HG02973 (cell line): ENCODE data around the gene MAPK8.
A peak's percentile ranks its signal among the peaks of the same experiment; 100 is the strongest.

Experiments used
- ATAC-seq: cut with Tn5 transposase; IDR thresholded peaks from one replicate; pipeline ENCODE4 v1.9.1; 2021; ENCODE audit warnings: moderate library complexity; ENCODE audit not compliant: unreplicated experiment

Gene MAPK8

DNA sequence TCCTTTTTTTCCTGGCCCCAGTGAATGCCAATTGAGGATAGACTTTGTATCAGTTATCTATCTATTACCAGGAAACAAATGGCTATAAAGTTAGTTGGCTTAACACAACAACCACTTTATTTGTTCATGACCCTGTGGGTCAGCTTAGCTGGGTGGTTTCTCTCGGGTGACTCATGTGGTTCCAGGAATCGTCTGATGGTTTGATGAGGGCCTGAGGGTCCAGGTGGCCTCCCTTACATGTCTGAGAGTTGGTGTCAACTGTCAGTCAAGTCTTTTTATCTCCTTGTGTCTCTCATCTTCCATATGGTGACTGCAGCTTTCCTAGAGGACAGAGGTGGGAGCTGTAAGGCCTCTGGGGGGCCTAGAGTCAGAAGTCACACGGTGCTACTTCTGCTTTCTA, 15.3 kb upstream of the MAPK8 start:
- ATAC-seq: no peak

GRCh38 chr10:48292616-48293015, 13.9 kb upstream of the MAPK8 start:
- no peak for ATAC-seq

DNA sequence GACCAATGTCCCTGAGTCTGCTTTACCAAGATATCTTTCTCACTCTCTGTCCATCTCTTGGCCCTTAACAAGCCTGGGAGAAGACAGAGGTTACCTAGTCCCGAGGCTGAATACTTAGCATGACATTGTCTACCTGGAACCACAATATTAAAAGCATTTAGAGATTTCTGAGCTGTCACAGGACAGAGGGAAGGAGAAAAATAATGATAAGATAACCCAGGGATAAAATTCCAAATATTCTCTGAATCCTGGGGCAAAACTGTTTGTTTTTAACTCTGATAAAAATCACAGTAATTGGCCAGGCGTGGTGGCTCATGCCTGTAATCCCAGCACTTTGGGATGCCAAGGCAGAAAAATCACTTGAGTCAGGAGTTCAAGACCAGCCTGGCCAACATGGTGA, 12.0 kb upstream of the MAPK8 start:
- no peak for ATAC-seq

DNA sequence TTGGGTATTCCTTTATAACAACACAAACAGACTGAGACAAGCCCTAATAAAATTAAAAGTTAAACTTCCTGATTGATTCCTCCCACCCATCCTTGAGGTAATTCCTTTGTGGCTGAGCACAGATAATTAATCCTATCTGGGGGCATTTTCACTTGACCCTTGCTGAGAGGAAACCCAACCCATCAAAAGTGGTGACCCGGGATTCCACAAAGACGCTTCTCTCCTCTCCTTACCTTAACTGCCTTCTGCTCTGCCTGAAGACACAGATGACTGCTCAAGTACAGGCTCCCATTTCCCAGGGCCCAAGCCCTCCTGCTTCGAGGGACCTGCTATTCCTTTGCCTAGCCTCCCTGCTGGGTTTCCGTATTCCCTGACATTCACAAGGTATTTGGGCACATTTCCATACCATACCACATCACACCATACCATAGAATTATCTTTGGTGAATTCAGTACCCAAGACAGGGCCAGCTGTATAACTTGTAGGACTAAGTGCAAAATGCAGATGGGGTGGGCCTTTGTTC, 9.8 kb upstream of the MAPK8 start:
- ATAC-seq: no peak

GRCh38 chr10:48299066-48299465, 7.4 kb upstream of the MAPK8 start:
- no peak for ATAC-seq

DNA sequence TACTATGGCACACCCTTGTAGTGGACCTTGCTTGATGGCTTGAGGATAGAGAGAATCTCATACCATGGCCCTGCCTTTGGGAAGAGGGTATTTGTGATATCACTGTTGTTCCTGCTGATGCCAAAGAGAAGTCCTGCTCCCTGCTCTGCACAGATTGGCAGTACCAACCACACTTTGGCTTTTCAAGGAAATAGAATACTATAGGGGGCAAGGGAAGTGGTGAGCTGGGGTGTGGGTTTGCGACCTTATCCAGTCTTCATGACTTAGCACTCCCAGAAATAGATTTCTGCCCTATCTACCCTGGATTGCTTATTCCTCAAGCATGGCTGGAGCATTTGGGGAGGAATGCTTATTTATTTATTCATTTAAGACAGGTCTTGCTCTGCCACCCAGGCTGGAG, 6.8 kb upstream of the MAPK8 start:
- ATAC-seq: no peak

DNA sequence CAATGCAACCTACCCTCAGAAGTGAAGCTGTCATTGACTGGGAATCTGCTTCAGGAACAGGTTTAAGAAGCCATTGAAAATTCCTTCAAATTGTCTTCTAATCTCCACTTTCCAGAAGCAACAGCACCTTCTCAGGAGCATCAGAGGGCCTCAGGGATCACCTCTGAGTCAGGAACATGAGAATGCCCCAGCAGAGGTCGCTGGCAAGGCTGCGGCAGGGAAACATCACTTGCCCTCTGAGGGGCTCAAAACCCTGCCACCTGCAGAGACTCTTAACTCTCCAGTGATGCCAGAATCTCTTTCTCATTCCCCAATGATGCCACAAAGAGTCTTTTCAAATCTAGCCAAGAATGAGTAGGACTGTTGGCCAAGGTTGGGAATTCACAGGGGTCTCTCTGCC, 5.9 kb upstream of the MAPK8 start:
- ATAC-seq: no peak

- no peak for ATAC-seq
Observed at GRCh38 chr10:48302515-48303476, 3.7 kb upstream of the MAPK8 start.

DNA sequence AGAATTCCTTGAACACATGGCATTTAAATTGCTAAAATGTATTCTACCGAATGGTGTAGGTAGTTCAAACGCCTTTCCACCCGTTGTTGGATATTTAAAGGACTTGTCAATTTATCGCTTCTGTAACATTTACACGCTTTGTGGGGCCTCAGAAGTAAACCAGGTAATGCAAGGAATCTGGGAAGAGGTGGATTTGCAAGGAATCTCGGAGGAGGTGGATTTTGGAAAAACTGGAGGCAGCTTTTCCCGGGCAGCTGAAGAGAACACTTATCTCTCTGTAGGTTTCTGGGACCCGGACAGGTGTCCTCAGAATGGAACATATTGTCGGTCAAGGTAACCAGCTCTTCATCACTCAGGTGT, 592 bp upstream of the MAPK8 start:
- ATAC-seq: no peak

DNA sequence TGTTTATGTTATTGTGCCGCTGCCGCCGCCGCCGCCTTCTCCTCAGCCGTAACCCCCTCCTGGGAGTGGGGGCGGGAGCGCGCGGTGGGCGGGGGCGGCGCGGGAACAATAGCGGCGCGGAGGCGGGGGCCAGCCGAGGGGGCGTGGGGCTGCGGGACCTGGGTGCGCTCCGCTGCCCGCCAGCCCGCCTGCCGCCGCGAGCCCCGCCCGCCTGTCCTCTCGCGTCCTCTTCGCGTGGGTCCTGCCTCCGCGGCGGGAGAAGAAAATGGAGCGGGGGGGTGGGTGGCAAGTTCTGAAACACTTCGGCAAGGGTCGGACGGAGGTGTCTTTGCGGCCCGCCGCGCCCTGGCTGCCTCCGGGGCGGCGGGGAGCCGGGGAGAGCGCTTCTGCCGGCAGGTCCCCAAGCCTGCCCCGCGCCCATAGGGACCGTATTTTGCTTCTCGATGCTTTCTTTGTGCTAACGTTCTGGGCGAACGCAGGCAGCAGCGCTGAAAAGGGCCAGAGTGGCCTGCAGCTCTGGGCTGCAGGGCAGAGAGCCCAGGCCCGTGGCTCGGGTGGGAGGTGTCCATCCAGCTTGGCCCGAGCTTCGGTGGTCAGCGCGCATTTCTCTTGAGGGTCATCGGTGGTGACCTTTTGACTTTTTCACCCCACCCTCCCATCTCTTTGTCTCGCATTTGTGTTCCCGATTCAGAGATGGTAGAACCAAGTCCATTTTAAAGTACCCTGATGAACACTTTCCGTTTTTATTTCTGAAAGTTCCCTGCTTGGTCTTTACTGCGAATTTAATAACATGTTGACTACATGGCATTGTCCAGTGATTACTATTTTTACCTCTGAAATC, 613 bp downstream of the MAPK8 start:
- peak; percentile 32 for ATAC-seq

DNA sequence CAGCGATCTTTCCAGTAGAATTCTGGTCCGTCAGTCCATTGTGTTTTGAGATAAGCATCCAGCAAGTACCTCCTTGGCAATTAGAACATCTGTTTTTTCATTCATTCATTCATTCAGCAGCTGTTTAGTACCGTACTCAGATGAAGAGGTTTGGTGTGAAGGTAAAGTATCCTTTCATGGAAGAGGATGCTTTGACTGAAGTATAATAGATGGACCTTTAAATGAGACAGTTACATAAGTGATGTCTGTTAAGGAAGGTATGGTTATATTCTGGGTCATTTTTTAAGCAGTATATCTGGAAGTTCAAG, 1.2 kb downstream of the MAPK8 start:
- ATAC-seq: no peak

DNA sequence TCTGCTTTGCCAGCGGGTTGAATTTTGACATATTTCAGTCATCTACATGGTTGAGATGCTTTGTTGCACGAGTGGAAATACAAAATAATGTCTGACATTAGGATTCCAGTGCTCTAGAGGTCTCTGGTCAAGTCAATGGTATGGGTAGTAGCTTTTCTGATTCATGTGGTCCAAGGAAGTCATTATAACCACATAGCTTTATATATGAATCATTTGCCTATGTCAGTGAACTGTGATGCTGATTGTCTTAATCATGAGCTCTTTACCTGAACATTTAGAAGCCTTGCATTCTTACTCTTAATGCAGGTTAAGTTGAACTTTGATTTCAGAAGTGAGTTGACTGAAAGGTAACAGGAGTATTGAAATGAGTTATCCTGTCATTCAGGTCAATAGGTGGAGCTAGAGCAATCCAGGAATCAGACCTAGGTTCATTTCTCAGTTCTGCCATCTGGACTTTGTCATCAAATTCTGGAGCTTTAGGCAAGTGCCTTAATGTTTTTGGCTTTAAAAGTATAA, 3.3 kb downstream of the MAPK8 start:
- no peak for ATAC-seq

GRCh38 chr10:48314107-48314506, 7.6 kb downstream of the MAPK8 start:
- no peak for ATAC-seq

DNA sequence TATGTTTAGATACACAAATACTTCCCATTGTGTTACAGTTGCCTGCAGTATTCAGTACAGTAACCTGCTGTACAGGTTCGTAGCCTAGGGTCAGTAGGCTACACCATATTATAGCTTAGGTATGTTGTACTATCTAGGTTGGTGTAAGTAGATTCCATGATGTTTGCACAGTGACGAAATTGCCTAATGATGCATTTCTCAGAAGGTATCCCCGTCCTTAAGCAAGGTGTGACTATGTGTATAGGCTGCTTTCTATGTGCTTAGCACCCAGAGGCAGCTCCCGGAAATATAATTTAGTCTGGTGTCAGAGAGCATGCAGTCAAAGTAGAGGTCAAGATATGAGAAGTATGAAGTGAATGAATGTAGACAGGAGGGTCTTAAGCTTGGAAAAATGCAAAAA, 9.8 kb downstream of the MAPK8 start:
- ATAC-seq: no peak

GRCh38 chr10:48317321-48317990, 11.0 kb downstream of the MAPK8 start:
- no peak for ATAC-seq

DNA sequence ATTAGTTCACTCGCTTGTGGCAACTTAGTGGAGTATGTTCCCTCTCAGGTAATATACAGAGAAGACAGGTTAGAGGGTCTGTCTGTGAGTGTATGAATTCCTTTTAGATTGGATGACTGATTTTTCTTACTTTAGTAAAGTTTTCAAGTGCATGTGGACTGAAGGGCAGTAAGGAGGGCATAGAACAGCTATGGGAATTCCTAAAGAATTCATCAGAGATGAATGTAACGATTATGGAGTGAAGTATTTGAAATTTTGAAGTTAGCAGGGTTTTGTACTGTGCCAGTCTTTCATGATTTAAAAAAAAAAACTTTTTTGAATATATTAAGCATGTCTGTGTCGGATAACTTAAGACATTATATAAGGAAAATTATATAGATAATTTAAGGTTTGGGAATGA, 15.5 kb downstream of the MAPK8 start:
- ATAC-seq: no peak

GRCh38 chr10:48324580-48324979, 18.1 kb downstream of the MAPK8 start:
- no peak for ATAC-seq

DNA sequence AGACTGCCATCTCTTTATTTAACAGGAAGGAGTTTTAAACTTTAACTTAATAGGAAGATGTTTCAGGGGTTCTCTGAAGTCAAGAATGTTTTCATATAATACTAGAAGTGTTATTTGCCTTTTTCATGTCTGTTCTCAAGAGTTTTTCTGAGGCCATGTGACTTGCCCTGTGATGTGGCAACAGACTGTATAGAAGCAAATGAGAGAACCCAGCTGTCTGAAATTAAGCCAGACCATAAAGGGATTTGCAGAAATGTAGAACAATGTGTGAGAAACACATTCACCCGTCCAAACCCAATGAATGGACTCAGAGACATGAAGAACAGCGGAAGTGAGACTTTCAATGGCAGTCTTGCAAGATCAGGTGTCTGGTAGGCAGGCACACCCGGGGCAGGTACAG, 23.8 kb downstream of the MAPK8 start:
- no peak for ATAC-seq

GRCh38 chr10:48331436-48331835, 25.0 kb downstream of the MAPK8 start:
- ATAC-seq: no peak

DNA sequence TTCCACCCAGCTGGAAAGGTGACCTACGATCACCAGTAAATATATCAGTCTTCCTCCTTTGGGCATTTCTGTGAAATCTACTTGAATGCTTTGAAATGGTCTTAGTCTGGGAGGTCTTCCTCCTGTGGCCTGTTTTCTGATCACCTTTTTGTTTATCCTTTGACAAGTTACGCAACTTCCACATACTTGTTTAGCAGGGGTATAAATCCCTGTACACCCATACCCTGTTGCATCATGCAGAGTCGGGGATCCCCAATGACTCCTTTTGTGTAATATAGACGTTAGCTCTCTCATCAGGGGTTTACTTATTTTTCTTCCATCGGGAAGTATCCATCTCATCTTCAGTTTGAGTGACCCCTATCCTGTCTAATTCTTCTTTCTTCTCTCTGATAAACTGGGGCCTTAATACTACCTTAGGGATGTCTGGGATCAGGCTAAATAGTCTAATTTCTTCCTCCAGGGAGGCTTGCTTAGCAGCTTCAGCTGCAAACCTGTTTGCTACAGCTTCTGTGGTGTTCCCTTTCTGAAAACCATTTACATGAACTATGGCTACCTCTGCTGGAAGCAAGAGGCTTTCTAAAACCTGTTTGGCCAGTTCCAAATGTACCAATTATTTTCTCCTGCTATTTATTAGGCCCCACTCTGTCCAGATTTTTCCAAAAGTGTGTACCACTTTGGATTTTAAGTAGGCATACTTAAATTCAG, 25.8 kb downstream of the MAPK8 start:
- no peak for ATAC-seq

GRCh38 chr10:48332871-48333216, 26.4 kb downstream of the MAPK8 start:
- ATAC-seq: no peak
